HCT116 (cell line): ENCODE results near the gene COX4I2. TPM values are rescaled to one million over a fixed set of nuclear protein-coding genes. Genes with fewer than 3 reads are reported as not detected.

Source experiments
- ATAC-seq: fragments of 200-7000 bp; cut with Tn5 transposase; 2 replicates; pipeline ENCODE4 v1.9.1; 2020; ENCODE audit warnings: mild to moderate bottlenecking, moderate library complexity
- BruUV-seq: library from RNA; stranded (reverse); fragments of 400-500 nt; replicated peaks from 2 replicates; lab custom pipeline; 2021; lab: Mats Ljungman, UMichigan
- CTCF ChIA-PET: fragments of 300-600 bp; sonication (Branson Sonifier 250); formaldehyde crosslinking; loops from one replicate; lab custom pipeline; 2021; ENCODE audit warnings: antibody characterized with exemption; lab: Charles Lee
- POLR2A ChIA-PET: fragments of 300-600, 350-600 bp; sonication (Branson Sonifier 250); formaldehyde crosslinking; loops from one replicate; lab custom pipeline; 2021; ENCODE audit warnings: antibody characterized with exemption; lab: Charles Lee
- RAD21 ChIA-PET, 2 experiments: fragments of 300-600 bp; sonication (Branson Sonifier 250); formaldehyde crosslinking; loops; one replicate each; lab custom pipeline; 2023; ENCODE audit warnings: low total read pairs in 2 of 2; ENCODE audit not compliant: uncharacterized antibody in 2 of 2, unreplicated experiment in 2 of 2, low non-redundant PET in 1 of 2; lab: Charles Lee
- DNase-seq: peaks from one replicate; pipeline ENCODE4 v3.0.0-alpha.2; 2010; ENCODE audit warnings: low read depth, low spot score
- H2AFZ ChIP-seq: fragments of 200-600 bp; shearing (Covaris generic), sonication (generic); 2 replicates; pipeline ENCODE4 v1.6.1; 2017; ENCODE audit warnings: low read depth, mixed run types, mixed read lengths, antibody characterized with exemption, low read length; ENCODE audit not compliant: poor library complexity, severe bottlenecking
- H3K27ac ChIP-seq: 2 replicates; pipeline ENCODE4 v1.5.1; 2012; ENCODE audit warnings: low read depth, low read length
- H3K27me3 ChIP-seq: fragments of 200-600 bp; sonication (generic); 2 replicates; pipeline ENCODE4 v1.6.1; 2016; ENCODE audit warnings: mixed run types, low read length, mixed read lengths; ENCODE audit not compliant: insufficient read depth
- H3K36me3 ChIP-seq, 2 experiments: fragments of 200-500 bp in 1 of 2; fragments of 200-600 bp in 1 of 2; sonication (Bioruptor generic) in 1 of 2; sonication (generic) in 1 of 2; 2 replicates each; pipeline versions ENCODE4 v1.5.1 to v1.6.1; 2014 to 2016; ENCODE audit warnings: low read length in 2 of 2, inconsistent platforms in 1 of 2, mixed read lengths in 1 of 2, mixed run types in 1 of 2; ENCODE audit not compliant: insufficient read depth in 2 of 2, control insufficient read depth in 1 of 2
- H3K4me1 ChIP-seq, 2 experiments: fragments of 200-600 bp in 1 of 2; sonication (generic) in 1 of 2; 2 replicates each; pipeline versions ENCODE4 v1.5.1 to v1.6.1; 2012 to 2017; ENCODE audit warnings: low read length in 2 of 2, inconsistent platforms in 1 of 2, mild to moderate bottlenecking in 1 of 2, mixed read lengths in 1 of 2, mixed run types in 1 of 2, moderate library complexity in 1 of 2; ENCODE audit not compliant: insufficient read depth in 2 of 2, control insufficient read depth in 1 of 2
- H3K4me2 ChIP-seq: fragments of 200-600 bp; sonication (generic); 2 replicates; pipeline ENCODE4 v1.6.1; 2017; ENCODE audit warnings: mixed run types, low read length, mixed read lengths
- H3K4me3 ChIP-seq, 2 experiments: fragments of 200-600 bp in 1 of 2; sonication (generic) in 1 of 2; replicated peaks in 1 of 2; 2 replicates each; pipeline ENCODE4 v1.5.1; 2011 to 2016; ENCODE audit warnings: low read length in 2 of 2, control low read depth in 1 of 2, low read depth in 1 of 2, mild to moderate bottlenecking in 1 of 2, mixed read lengths in 1 of 2, mixed run types in 1 of 2
- H3K79me2 ChIP-seq: fragments of 200-600 bp; sonication (generic); 2 replicates; pipeline ENCODE4 v1.6.1; 2017; ENCODE audit warnings: mild to moderate bottlenecking, mixed run types, low read length, moderate library complexity, mixed read lengths; ENCODE audit not compliant: insufficient read depth
- H3K9ac ChIP-seq: fragments of 200-600 bp; sonication (generic); 2 replicates; pipeline ENCODE4 v1.6.1; 2016; ENCODE audit warnings: low read length, mixed read lengths
- H3K9me2 ChIP-seq: fragments of 200-600 bp; sonication (generic), shearing (Covaris generic); 2 replicates; pipeline ENCODE4 v1.6.1; 2017; ENCODE audit warnings: mixed run types, mild to moderate bottlenecking, moderate library complexity; ENCODE audit not compliant: insufficient read depth
- H3K9me3 ChIP-seq, 2 experiments: fragments of 200-500 bp in 1 of 2; fragments of 200-600 bp in 1 of 2; sonication (Bioruptor generic) in 1 of 2; sonication (generic) in 1 of 2; 2 replicates each; pipeline ENCODE4 v1.6.1; 2014 to 2017; ENCODE audit warnings: low read length in 2 of 2, mixed read lengths in 2 of 2, inconsistent platforms in 1 of 2, low read depth in 1 of 2, mild to moderate bottlenecking in 1 of 2, mixed run types in 1 of 2, moderate library complexity in 1 of 2; ENCODE audit not compliant: control insufficient read depth in 1 of 2, insufficient read depth in 1 of 2
- H4K20me1 ChIP-seq: fragments of 200-600 bp; sonication (generic), shearing (Covaris generic); 2 replicates; pipeline ENCODE4 v1.6.1; 2017; ENCODE audit warnings: mixed run types, mild to moderate bottlenecking, moderate library complexity; ENCODE audit not compliant: insufficient read depth
- FOSL1 ChIP-seq: IDR thresholded peaks from 2 replicates; pipeline ENCODE4 v1.6.1; 2012; ENCODE audit warnings: low read depth
- JUND ChIP-seq: IDR thresholded peaks from 2 replicates; pipeline ENCODE4 v1.6.1; 2012
- POLR2A ChIP-seq: IDR thresholded peaks from 2 replicates; pipeline ENCODE4 v1.7.0; 2011; ENCODE audit warnings: borderline replicate concordance; ENCODE audit not compliant: insufficient read depth, insufficient read length; ENCODE audit errors: extremely low read depth
- POLR2AphosphoS5 ChIP-seq: IDR thresholded peaks from 2 replicates; pipeline ENCODE4 v1.6.1; 2011; ENCODE audit warnings: mild to moderate bottlenecking, low read depth, low read length, moderate library complexity
- REST ChIP-seq: IDR thresholded peaks from 2 replicates; pipeline ENCODE4 v1.6.1; 2012; ENCODE audit warnings: low read depth
- SRF ChIP-seq: IDR thresholded peaks from 2 replicates; pipeline ENCODE4 v1.6.1; 2012; ENCODE audit warnings: low read depth
- ZBTB33 ChIP-seq: IDR thresholded peaks from 2 replicates; pipeline ENCODE4 v1.6.1; 2011; ENCODE audit warnings: mild to moderate bottlenecking, low read length, moderate library complexity; ENCODE audit not compliant: insufficient replicate concordance; ENCODE audit errors: extremely low read depth
- ZFX ChIP-seq: fragments of 450-650 bp; IDR thresholded peaks from 2 replicates; pipeline ENCODE4 v1.6.1; 2017
- ZNF274 ChIP-seq: fragments of 200-500 bp; sonication (Bioruptor generic); IDR thresholded peaks from 2 replicates; pipeline ENCODE4 v1.6.1; 2014; ENCODE audit warnings: mild to moderate bottlenecking, low read depth, low read length, inconsistent platforms
- intact Hi-C: fragments of 100-400 bp; cut with micrococcal nuclease; formaldehyde crosslinking; loops from 2 replicates; pipeline ENCODE4 v1.10.0; 2022
- total RNA-seq: library from RNA; stranded (reverse); gene quantifications from one replicate; pipeline ENCODE4 v1.2.1, GENCODE V29; 2021; ENCODE audit not compliant: unreplicated experiment

The COX4I2 gene
- total RNA-seq, 1 experiment from 2014 or later = not detected

GRCh38 chr20:31675828-31676608, 38.3 kb downstream of the COX4I2 start:
- peaks cover 99% of the 10 kb centered on the region for H3K79me2 ChIP-seq
- no peaks in the 10 kb centered on the region for H3K9me3 ChIP-seq
- peaks cover 66 to 95% of the 10 kb centered on the region in 2 experiments for H3K4me1 ChIP-seq
- ChIA-PET RAD21 (interaction anchor here in 1 of 2 experiments (1.4 kb wide), 1 partner anchor 48 kb away, joined by 3 read pairs; no protein-coding TSS in a partner anchor), POLR2A (interaction anchor here (0.7 kb wide), 1 partner anchor 9 kb away, joined by 3 read pairs; no protein-coding TSS in a partner anchor), CTCF (interaction anchor here (1.0 to 1.6 kb wide), 2 partner anchors 12 to 15 kb away, joined by 3 to 5 read pairs; no protein-coding TSS in a partner anchor)
- no peak overlapping the region for H2AFZ ChIP-seq
- H3K9ac ChIP-seq = peak overlapping the region; percentile 18; the same call in 1 of the 2 replicates
- TF ChIP-seq POLR2A (no peak), POLR2AphosphoS5 (peak; percentile 17; the same call in 1 of the 2 replicates)
- H3K4me2 ChIP-seq = peak overlapping the region; percentile 46
- H3K36me3 ChIP-seq = peaks cover 3 to 60% of the 10 kb centered on the region in 2 experiments; a peak in 2 of 4 replicates
- ATAC-seq = no peak
- intact Hi-C loops = no loop called here
- H3K27ac ChIP-seq = peak overlapping the region; percentile 55
- BruUV-seq = no TSS peak
- H3K4me3 ChIP-seq = no peak overlapping the region
- DNase-seq = no peak
- H4K20me1 ChIP-seq = no peaks in the 10 kb centered on the region
- H3K27me3 ChIP-seq = no peaks in the 10 kb centered on the region
- no peaks in the 10 kb centered on the region for H3K9me2 ChIP-seq

- ATAC-seq = no peak
- peak overlapping the region; percentile 18; the same call in 1 of the 2 replicates for H3K9ac ChIP-seq
- TF ChIP-seq JUND = no peak
- no peak for TF ChIP-seq FOSL1
- no peak for TF ChIP-seq REST
- no peak for TF ChIP-seq ZFX
- no peak for TF ChIP-seq ZBTB33
- no peak for TF ChIP-seq POLR2A
- TF ChIP-seq SRF = no peak
- no peak for TF ChIP-seq ZNF274
- peaks cover 99% of the 10 kb centered on the region for H3K79me2 ChIP-seq
- no TSS peak for BruUV-seq
- peaks cover 3 to 54% of the 10 kb centered on the region in 2 experiments; a peak in 2 of 4 replicates for H3K36me3 ChIP-seq
- no peak overlapping the region for H2AFZ ChIP-seq
- peak overlapping the region; percentile 46 for H3K4me2 ChIP-seq
- no peaks in the 10 kb centered on the region for H3K9me3 ChIP-seq
- H3K27ac ChIP-seq = peak overlapping the region; percentile 23
- peaks cover 71 to 96% of the 10 kb centered on the region in 2 experiments for H3K4me1 ChIP-seq
- no peaks in the 10 kb centered on the region for H3K27me3 ChIP-seq
- RAD21 ChIA-PET = no interaction called here
- no peaks in the 10 kb centered on the region for H3K9me2 ChIP-seq
- H3K4me3 ChIP-seq = no peak overlapping the region
- DNase-seq = no peak
- POLR2A ChIA-PET = interaction anchor here (0.9 to 1.0 kb wide), 2 partner anchors 20 to 48 kb away, joined by 3 read pairs; no protein-coding TSS in a partner anchor
- CTCF ChIA-PET = interaction anchor here (1.0 to 1.6 kb wide), 2 partner anchors 12 to 15 kb away, joined by 3 to 5 read pairs; no protein-coding TSS in a partner anchor
- no peaks in the 10 kb centered on the region for H4K20me1 ChIP-seq
- intact Hi-C loops = no loop called here
These were observed 38.9 kb downstream of the COX4I2 start for GRCh38 chr20:31676609-31676989.
